ENCODE results near the gene SLC4A1.

GRCh38 chr17:44206825-44207155, 61.1 kb downstream of the SLC4A1 start:
- TF ChIP-seq POLR2A (IDR thresholded peaks at IDR 0.05) = no peak
- TF ChIP-seq CTCF (IDR thresholded peaks at IDR 0.05) = no peak

Measured in heart left ventricle (tissue), 13 donors.